Muscle layer of duodenum (tissue), 2 donors: ENCODE data around the gene CNTNAP2.

ENCODE experiments used
- H3K27ac ChIP-seq: one replicate; pipeline ENCODE4 v1.7.0; 2013; ENCODE audit warnings: mild to moderate bottlenecking, low read length
- H3K27me3 ChIP-seq: one replicate; pipeline ENCODE4 v1.7.0; 2013; ENCODE audit warnings: low read depth, mild to moderate bottlenecking, control low read depth, low read length
- H3K36me3 ChIP-seq, 2 donors: one replicate each; pipeline ENCODE4 v1.7.0; 2013; ENCODE audit warnings: low read length in 2 of 2, control low read depth in 1 of 2, mild to moderate bottlenecking in 1 of 2; ENCODE audit not compliant: insufficient read depth in 2 of 2, control insufficient read depth in 1 of 2
- H3K4me1 ChIP-seq, 2 donors: one replicate each; pipeline ENCODE4 v1.7.0; 2013; ENCODE audit warnings: low read length in 2 of 2, mild to moderate bottlenecking in 2 of 2, control low read depth in 1 of 2, moderate library complexity in 1 of 2; ENCODE audit not compliant: insufficient read depth in 2 of 2, control insufficient read depth in 1 of 2
- H3K4me3 ChIP-seq, 2 donors: one replicate each; pipeline ENCODE4 v1.7.0; 2013; ENCODE audit warnings: low read length in 2 of 2, low read depth in 1 of 2, mild to moderate bottlenecking in 1 of 2
- H3K9me3 ChIP-seq, 2 donors: one replicate each; pipeline ENCODE4 v1.7.0; 2013; ENCODE audit warnings: low read length in 2 of 2, control low read depth in 1 of 2, mild to moderate bottlenecking in 1 of 2; ENCODE audit not compliant: control insufficient read depth in 1 of 2
- donor health status: healthy.

CNTNAP2 gene

GRCh38 chr7:148230296-148230695 is 2113.7 kb downstream of the CNTNAP2 start:
- no peaks in the 10 kb centered on the region for H3K36me3 ChIP-seq
- no peak overlapping the region for H3K27ac ChIP-seq
- H3K4me1 ChIP-seq: no peaks in the 10 kb centered on the region
- no peaks in the 10 kb centered on the region for H3K27me3 ChIP-seq
- no peaks in the 10 kb centered on the region for H3K9me3 ChIP-seq
- no peak overlapping the region for H3K4me3 ChIP-seq

DNA sequence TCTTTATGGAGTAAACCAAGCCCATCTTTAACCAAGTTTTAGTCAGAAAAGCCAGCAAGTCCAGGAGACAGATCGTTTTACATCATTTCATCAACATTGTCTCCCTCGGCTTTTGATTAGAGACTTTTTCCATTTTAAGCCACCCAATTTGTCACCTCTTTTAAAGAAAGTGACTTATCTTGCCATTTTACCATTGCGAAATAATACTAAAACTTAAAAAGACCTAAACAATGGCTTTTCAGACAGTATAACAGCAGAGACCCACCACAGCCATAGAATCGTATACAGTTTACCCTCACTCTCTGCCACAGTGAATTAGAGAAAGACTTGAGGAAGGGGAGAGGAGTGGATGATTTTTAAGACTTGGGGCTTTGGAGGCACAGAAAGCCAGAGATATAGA is 2114.3 kb downstream of the CNTNAP2 start:
- no peak overlapping the region for H3K27ac ChIP-seq

GRCh38 chr7:148232784-148233183 is 2116.2 kb downstream of the CNTNAP2 start:
- H3K36me3 ChIP-seq: no peaks in the 10 kb centered on the region
- H3K9me3 ChIP-seq: no peaks in the 10 kb centered on the region
- H3K27me3 ChIP-seq: no peaks in the 10 kb centered on the region
- H3K27ac ChIP-seq: no peak overlapping the region
- no peak overlapping the region for H3K4me3 ChIP-seq
- H3K4me1 ChIP-seq: no peaks in the 10 kb centered on the region

More for the DNA sequence above, 2114.3 kb downstream of the CNTNAP2 start:
- no peaks in the 10 kb centered on the region for H3K4me1 ChIP-seq
- H3K9me3 ChIP-seq: no peaks in the 10 kb centered on the region
- no peaks in the 10 kb centered on the region for H3K36me3 ChIP-seq
- H3K27me3 ChIP-seq: no peaks in the 10 kb centered on the region
- H3K4me3 ChIP-seq: no peak overlapping the region

DNA sequence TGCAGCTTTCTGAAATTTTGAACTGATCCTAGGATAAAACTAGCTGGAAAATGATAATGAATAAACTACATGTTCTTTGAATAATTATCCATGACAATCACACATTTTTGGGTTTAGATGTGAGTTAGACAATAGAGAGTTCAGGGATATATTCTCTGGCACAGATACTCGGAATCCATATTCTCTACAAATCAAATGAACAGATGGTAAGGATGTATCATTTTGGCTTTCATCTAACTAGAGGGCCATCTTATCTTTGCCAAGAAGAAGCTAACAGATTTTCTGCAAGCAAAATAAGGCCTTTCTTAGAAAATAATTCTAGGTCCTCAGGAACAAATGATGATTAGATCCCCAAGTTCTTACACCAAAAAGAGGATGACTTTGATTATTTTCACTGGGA is 2118.1 kb downstream of the CNTNAP2 start:
- Histone ChIP-seq H3K36me3 (no peaks in the 10 kb centered on the region), H3K9me3 (no peaks in the 10 kb centered on the region), H3K27me3 (no peaks in the 10 kb centered on the region), H3K4me3 (no peak overlapping the region), H3K27ac (no peak overlapping the region), H3K4me1 (no peaks in the 10 kb centered on the region)

- Histone ChIP-seq H3K9me3 (no peaks in the 10 kb centered on the region), H3K4me1 (no peaks in the 10 kb centered on the region), H3K36me3 (no peaks in the 10 kb centered on the region), H3K27me3 (no peaks in the 10 kb centered on the region), H3K27ac (no peak overlapping the region), H3K4me3 (no peak overlapping the region)
Observed at GRCh38 chr7:148238761-148239325, 2122.2 kb downstream of the CNTNAP2 start.

DNA sequence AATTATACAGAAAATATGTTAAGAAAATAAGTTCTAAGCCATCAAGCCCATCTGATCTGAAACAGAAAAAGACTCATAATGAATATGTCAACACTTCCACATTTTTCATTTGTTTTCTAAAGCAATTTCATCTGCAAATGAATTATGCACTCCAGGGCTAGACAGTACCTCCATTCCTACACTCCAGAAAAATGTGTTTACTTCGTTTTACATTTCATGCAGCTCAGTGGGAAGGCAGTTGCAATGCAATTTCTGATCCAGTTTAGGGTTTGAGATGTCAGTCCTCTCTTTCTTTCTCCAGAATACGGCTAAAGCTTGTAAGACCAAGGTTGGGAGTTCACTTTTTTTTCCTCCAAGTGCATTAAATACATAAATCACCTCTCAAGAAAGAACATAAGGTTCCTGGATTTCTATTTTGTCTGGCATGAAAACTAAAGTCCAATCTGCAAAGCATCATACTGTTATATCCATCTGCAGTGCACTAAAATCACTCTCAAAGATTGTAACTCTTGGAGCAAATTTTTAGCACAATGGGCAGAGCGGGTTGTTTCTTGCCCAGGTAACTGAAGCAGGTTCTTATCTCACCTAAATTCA is 2125.2 kb downstream of the CNTNAP2 start:
- Histone ChIP-seq H3K4me1 (no peaks in the 10 kb centered on the region), H3K27ac (no peak overlapping the region), H3K36me3 (no peaks in the 10 kb centered on the region), H3K4me3 (no peak overlapping the region), H3K27me3 (no peaks in the 10 kb centered on the region), H3K9me3 (no peaks in the 10 kb centered on the region)

- H3K36me3 ChIP-seq: no peaks in the 10 kb centered on the region
- H3K4me1 ChIP-seq: no peaks in the 10 kb centered on the region
- H3K27ac ChIP-seq: no peak overlapping the region
- H3K27me3 ChIP-seq: no peaks in the 10 kb centered on the region
- H3K9me3 ChIP-seq: no peaks in the 10 kb centered on the region
- H3K4me3 ChIP-seq: no peak overlapping the region
Observed at GRCh38 chr7:148242294-148242821, 2125.8 kb downstream of the CNTNAP2 start.

- H3K4me3 ChIP-seq: no peak overlapping the region
- no peaks in the 10 kb centered on the region for H3K9me3 ChIP-seq
- H3K4me1 ChIP-seq: no peaks in the 10 kb centered on the region
- H3K36me3 ChIP-seq: no peaks in the 10 kb centered on the region
- H3K27me3 ChIP-seq: no peaks in the 10 kb centered on the region
- no peak overlapping the region for H3K27ac ChIP-seq
Observed at GRCh38 chr7:148245381-148245780, 2128.8 kb downstream of the CNTNAP2 start.

DNA sequence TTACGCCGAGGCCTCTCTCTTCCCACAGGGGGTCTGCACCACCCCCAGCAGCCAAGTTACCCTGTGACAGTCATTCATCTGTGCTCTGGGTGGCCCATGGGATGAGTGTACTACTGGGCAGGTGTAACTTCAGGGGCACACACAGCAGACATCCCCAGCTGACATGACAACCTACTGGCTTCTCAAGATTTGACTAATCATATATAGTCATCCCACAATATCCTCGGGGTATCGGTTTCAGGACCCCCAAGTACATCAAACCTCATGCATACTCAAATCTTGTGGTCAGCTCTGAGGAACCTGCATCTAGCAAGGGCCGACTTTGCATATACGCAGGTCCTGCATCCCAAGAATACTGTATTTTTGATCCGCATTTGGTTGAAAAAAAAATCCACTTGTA is 2137.0 kb downstream of the CNTNAP2 start:
- Histone ChIP-seq H3K36me3 (no peaks in the 10 kb centered on the region), H3K27me3 (no peaks in the 10 kb centered on the region), H3K9me3 (peaks cover 0 to 7% of the 10 kb centered on the region in 2 donors), H3K4me1 (no peaks in the 10 kb centered on the region), H3K27ac (no peak overlapping the region), H3K4me3 (no peak overlapping the region)

- Histone ChIP-seq H3K4me1 (no peaks in the 10 kb centered on the region), H3K36me3 (no peaks in the 10 kb centered on the region), H3K27me3 (no peaks in the 10 kb centered on the region), H3K27ac (no peak overlapping the region), H3K9me3 (peaks cover 0 to 7% of the 10 kb centered on the region in 2 donors), H3K4me3 (no peak overlapping the region)
Observed at GRCh38 chr7:148255333-148255732, 2138.7 kb downstream of the CNTNAP2 start.

DNA sequence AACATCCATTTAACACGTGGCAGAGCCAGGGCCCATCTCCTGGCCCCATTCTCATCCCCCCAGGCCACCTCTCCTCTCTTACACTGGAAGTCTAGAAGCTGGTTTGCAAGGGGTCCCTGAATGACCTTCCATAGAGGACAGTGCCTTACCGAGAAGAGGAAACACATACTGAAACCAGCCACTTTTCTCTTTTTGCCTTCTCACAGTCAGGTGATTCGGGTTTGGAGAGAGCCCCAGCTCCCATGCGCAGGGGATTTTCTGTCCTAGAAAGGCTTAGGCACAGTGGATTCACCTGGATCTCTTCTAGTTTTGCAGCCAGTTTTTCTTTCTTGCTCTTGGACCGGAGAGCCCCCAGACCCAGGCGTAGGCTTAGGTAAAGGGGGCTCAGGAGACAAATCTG is 2139.8 kb downstream of the CNTNAP2 start:
- H3K27ac ChIP-seq: no peak overlapping the region
- peaks cover 0 to 5% of the 10 kb centered on the region in 2 donors for H3K9me3 ChIP-seq
- H3K4me1 ChIP-seq: no peaks in the 10 kb centered on the region
- H3K36me3 ChIP-seq: no peaks in the 10 kb centered on the region
- H3K4me3 ChIP-seq: no peak overlapping the region
- no peaks in the 10 kb centered on the region for H3K27me3 ChIP-seq

- Histone ChIP-seq H3K27ac (no peak overlapping the region), H3K27me3 (no peaks in the 10 kb centered on the region), H3K4me3 (no peak overlapping the region), H3K4me1 (peaks cover 0 to 11% of the 10 kb centered on the region in 2 donors), H3K9me3 (no peaks in the 10 kb centered on the region), H3K36me3 (no peaks in the 10 kb centered on the region)
Observed at GRCh38 chr7:148260599-148260998, 2144.0 kb downstream of the CNTNAP2 start.
